NCI-H1417 (cell line): ENCODE data around the gene LIN7C.
"Not testable (repeated sequence)": the region's sequence is repeated elsewhere in the genome, so short reads cannot be mapped to it uniquely, and the experiment has no call there.

Experiments used
- DNase-seq, 3 experiments: peaks; one replicate each; lab custom pipeline; 2025; lab: John Stamatoyannopoulos, UW

Gene LIN7C, protein sequence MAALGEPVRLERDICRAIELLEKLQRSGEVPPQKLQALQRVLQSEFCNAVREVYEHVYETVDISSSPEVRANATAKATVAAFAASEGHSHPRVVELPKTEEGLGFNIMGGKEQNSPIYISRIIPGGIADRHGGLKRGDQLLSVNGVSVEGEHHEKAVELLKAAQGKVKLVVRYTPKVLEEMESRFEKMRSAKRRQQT

DNA sequence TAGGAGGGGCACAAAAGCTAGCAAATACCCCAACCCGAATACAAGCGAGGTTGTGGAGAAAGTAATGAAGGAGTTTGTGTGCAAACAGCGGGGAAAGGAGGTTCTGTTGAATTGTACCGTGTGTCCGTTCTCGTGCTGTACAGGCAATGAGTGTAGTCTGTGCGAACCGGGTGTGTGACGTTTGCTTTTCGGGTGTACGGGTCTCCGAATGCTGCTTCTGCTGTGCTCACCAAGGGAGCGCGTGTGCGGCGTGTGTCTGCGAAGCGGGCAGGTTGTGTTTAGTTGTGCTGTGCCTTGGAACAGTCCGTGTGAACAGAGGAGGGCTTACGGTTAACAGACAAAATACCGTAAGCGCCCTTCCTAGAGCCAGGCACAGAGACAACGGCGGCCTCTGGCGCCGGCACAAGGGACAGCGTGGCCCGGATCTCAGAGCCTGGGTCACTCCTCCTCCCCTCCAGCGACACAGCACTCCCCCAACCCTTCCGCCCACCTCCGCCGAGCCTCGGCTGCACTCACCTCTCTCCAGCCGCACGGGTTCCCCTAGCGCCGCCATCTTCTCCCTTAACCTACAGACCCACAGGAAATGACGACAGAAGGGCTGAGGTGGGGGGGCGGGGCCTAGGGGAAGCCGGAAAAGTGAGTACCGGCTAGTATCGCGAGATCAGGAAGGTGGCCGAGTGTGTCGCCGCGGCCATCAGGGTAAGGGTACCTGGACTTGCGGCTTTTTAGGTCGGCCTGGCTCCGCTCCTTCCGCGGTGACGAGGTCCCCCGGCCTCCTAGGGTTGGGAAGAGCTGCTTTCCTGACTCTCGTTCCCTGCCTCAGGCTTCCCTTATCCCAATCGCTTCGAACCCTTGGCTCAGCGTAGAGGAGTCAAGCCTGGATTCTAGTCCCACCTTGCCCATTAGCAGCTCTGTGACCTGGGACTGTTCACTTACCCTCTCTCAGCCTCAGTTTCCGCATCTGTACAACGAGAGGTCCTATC is at the start of gene LIN7C:
Gene LIN7C, minus strand, starts transcription at position 570 of the 983 bp plus-strand sequence. Its CDS starts 17 bp downstream, at position 553.
- peak; percentile 97 to 99 (median 98) for DNase-seq

DNA sequence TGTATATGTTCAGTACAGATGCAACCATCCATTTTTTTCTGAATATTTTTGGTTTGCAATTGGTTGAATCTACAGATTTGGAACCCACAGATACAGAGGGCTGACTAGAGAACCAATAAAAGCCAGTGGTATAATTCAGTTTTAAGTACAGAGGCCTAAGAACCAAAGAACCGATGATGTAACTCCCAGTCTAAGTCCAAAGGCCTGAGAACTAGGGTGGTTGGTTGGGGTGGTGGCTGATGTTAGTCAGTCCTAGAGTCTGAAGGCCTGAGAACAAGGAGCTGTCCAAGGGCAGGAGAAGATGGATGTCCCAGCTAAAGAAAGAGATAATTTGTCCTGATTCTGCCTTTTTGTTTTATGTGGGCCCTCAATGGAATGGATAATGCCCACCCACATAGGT is 48.7 kb upstream of the LIN7C start:
- DNase-seq, result no peak

DNA sequence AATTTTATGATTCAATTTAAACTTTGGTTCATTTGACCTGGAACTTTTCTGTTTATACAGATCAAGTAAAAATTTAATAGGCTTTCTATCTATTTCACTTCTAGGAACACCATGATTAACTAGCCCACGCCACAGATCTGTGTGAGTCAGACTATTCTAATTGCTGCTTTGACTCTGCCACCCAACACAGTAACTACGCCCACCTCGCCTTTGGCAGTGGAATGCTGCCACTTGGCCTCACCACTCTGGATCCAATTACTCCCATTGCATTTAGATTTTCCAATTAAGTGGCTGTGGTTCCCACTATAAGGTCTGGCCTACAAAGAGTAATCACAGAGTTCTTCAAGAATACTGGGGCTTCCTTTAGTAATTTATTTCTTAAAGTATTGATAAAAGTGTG is 46.6 kb upstream of the LIN7C start:
- no peak for DNase-seq

DNA sequence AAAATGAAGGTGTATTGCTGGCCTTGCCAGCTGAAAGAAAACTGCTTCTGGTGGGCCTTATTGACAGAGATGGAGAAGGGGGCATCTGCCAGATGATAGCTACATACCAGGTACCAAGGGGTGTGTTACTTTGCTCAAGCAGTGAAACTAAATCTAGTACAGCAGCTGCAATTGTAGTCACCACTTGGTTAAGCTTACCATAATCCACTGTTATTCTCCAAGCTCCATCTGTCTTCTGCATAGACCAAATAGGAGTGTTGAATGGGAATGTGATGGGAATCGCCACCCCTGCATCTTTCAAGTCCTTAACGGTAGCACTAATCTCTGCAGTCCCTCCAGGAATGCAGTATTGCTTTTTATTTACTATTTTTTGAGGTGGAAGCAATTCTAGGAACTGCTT is 45.8 kb upstream of the LIN7C start:
- no peak for DNase-seq

DNA sequence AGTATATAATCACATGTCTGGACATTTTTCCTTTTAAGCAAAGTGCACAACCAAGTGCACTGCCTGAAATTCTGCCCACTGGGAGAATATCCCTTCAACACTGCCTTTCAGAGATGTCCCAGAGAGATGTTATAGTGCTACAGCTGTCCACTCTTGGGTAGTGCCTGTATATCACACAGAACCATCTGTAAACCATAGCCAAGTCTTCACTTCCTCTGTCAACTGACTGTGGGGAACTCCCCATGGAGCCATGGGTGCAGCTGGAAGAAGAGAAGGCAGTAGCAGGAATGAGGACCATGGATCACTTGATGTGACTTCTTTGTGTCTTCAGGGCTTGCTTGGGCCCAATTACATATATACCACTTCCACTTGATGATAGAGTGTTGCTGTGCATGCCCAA is 44.6 kb upstream of the LIN7C start:
- no peak for DNase-seq

DNA sequence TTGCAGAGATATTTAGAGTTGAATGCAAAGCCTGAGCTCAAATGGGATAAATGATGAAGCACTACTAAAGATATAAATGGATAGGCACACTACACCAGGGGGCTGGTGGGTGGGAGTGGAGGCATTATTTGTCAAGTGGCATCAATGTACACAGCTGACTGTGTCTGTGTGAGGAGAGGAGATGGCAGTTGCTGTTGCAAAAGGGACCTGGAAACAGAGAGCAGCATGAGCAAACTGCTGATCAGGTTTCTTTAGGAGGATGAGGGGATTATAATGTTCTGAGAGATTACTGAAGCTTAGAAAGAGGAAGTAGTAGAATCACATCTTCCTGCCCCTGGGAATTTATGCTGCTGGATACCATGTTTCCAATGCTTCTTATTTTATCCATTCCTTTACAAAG is 39.4 kb upstream of the LIN7C start:
- DNase-seq, result peak in 2 of 3 experiments; percentile 3 to 44

DNA sequence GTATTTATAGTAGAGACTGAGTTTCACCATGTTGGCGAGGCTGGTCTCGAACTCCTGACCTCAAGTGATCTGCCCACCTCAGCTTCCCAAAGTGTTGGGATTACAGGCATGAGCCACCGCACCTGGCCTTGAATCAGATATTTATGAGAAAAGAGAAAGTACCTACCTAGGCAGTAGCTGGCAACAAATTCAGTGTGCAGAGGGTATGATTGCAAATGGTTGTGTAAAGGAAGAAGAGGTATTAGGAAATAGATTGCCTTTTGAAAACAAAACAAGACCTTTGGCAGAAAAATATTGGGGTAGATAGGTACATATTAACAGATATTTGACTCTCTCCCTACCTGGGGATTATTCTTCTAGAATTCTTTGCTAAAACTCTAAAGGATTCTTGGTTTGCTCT is 38.5 kb upstream of the LIN7C start:
- no peak for DNase-seq

DNA sequence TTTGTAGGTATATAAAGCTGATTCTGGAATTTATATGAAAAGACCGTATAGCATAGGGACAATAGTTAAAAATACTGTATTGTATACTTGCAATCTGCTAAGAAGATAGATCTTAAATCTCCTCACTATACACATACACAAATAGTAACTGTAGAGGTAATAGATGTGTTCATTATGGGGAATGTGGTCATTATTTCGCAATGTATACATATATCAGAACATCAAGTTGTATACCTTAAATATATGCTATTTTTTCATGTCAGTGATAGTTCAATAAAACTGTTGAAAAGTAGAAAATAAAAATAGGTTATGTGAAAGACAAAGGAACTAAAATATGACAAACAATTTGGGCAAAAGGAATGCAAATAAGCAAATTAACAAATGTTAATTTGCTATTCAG is 35.2 kb upstream of the LIN7C start:
- no peak for DNase-seq

DNA sequence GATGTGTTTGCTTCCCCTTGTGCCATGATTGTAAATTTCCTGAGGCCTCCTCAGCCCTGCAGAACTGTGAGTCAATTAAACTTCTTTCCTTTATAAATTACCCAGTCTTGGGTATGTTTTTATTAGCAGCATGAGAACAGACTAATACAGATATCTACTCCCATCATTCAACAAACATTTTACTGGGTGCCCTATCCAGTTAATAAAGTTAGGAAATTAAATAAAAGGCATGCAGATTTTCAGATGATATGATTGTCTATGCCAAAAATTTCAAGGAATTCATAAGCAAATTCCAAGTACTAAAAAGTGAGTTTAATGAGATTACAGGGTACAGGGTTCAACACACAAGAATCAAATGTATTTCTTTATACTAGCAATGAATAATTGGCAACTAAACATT is 33.5 kb upstream of the LIN7C start:
- no peak for DNase-seq

DNA sequence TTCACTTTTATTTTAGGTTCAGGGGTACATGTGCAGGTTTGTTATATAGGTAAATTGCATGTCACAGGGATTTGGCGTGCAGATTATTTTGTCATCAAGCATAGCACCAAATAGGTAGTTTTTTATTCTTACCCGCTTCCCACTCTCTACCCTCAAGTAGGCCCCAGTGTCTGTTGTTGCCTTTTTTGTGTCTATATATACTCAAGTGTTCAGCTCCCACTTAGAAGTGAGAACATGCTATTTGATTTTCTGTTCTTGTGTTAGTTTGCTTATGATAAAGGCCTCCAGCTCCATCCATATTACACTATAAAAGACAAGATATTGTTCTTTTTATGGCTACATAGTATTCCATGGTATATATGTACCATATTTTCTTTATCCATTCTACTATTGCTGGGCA is 28.5 kb upstream of the LIN7C start:
- DNase-seq, result no peak

DNA sequence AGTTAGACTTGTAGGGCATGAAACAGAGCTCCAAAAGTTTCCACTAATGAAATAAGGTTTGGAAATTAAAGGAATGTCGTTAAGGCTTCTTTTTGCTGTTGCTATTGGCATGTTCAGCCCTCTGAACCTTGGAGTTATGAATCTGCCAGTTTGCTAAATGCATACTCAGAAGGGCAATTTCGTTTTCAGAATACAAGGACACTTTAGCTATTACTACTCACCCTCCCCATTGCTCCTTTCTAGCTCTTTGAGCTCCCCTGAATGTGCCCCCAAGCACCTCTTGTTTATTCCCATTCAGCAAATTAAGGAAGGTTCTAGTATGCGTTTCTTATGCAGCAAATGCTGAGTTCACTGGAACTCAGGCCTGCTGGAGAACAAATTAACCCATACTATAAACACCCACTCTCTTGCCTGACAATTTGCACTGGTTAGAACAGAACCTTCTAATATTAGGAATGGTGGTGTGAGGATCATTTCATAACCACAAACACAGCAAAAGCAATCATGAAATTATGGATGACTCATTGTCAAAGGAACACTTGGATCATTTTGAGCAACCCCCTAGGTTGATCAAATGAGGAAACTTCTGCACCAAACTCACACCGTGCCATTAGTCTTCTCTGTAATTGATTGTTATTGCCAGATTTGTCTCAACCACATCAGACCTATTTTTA is 26.2 kb upstream of the LIN7C start:
- no peak for DNase-seq

DNA sequence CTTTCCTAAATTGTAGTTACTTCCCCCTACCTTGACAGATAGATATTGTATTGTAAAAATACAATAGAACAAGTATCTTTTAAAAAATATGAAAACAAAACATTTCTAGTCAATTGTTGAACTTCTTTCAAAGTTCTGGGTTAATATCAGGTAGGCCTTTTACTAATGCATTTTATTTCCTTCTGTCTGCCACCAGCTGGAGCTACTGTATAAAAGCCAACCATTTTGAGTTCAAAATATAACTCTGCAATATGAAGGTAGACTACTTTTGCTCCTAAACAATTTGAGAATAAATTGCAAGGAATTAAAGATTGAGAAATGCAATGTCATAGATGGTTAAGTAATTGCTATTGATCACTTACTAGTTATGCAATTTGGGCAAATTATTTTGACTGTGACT is 22.1 kb upstream of the LIN7C start:
- peak in 1 of 3 experiments; percentile 8 for DNase-seq

DNA sequence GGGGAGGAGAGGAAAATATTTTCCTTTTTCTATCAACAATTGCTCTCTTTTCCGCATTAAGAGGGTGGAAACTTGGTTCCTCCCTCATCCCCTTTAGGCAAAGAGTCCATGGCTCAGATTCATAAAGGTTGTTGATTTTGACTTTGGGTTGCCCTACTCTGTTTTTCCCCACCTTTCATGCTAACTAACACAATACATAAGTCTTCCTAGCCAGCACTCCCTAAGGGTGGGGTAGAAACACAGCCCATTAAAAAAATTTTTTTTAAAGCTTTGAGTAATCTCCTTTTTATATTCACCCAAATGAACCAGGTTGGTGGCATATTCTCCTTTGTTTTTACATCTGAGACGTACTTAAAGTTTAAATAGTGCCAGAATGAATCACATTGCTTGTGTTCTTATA is 20.0 kb upstream of the LIN7C start:
- no peak for DNase-seq

DNA sequence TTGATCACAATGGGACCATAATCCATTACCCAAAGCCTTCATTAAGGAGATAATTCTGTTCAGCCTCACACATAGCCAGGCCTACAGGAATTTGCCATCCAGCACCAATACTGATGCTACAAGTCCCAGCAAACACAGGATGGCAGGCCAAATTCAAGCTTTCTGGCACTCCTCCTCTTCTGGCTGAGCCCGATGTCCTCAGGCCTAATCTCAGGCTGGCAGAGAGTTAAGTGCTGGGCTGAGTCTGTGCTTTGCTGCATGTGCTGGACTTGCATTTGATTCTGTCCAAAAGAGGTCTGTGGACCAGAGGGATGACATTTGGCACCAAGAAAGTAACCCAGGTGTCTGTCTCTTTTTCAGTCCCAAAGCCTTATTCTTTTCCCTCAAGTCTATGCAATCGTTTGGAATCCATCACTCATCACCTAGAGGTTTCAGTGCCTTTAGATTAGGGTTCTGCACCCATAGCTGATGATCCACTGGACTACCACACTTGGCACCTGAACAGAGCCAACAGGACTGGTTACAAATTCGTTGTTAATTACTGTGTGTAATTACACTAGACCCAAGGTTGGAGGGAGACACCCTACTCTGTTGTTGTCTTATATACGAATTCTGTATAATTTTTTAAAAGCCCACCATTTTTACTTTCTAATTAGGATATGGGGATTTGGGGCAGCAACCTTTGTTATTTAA is 19.4 kb upstream of the LIN7C start:
- DNase-seq, result no peak

DNA sequence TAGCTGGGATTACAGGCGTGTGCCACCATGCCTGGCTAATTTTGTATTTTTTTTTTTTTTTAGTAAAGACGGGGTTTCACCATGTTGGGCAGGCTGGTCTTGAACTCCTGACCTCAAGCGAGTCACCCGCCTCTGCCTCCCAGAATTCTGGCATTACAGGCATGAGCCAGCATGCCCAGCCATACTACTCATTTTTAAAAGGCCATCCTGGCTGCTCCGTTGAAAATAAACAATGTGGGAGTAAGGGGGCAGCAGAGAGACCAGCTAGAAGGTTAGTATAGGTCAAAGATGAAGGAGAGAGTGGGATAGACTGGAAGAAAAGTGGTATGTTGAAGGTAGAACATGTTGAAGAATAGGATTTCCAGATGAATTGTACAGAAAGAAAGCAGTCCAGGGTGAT is 17.6 kb upstream of the LIN7C start:
- DNase-seq, result no peak

DNA sequence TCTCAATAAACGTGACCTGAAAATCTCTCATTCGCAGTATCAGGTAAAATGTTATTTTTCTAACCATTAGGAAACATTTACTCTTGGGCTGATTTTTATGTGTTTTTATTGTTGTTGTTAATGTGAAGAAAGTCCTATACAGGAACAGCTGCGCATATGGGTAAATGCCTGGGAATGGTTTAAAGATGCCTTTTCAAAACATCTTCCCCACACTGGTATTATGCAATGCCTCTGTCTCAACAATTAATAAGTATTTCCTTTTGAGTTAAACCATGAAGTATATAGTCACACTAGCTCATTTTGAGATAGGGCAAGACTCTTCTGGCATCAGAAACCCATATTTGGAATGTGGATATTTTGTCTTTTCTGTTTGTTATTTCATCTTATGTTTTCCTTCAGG is 13.7 kb upstream of the LIN7C start:
- DNase-seq, result no peak

DNA sequence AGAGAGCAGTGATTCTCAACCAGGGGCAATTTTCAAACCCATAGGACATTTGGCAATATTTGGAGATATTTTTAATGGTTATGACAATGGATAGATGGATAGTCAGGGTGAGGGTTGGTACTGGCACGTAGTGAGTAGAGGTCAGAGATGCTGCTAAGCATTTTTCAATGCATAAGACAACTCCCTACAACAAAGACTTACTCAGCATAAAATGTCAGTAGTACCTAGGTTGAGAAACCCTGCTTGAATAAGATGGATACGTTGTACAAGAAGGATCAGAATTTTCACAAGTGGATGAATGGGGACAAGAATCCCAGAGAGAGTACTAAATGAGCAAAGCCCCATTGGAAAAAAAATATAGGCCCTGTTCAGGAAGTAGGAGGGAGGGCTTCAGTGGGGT is 11.9 kb upstream of the LIN7C start:
- DNase-seq, result no peak

DNA sequence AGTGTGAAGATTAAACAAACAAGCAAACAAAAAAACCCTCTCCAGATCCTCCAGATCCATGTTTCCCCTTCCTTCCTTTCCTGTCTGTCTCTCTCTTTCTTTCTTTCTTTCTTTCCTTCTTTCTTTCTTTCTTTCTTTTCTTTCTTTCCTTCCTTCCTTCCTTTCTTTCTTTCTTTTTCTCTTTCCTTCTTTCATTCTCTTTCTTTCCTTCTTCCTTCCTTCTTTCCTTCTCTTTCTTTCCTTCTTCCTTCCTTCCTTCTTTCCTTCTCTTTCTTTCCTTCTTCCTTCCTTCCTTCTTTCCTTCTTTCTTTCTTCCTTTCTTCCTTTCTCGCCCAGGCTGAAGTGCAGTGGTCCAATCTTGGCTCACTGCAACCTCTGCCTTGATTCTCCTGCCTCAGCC is 10.9 kb upstream of the LIN7C start:
- not testable (repeated sequence) for DNase-seq

DNA sequence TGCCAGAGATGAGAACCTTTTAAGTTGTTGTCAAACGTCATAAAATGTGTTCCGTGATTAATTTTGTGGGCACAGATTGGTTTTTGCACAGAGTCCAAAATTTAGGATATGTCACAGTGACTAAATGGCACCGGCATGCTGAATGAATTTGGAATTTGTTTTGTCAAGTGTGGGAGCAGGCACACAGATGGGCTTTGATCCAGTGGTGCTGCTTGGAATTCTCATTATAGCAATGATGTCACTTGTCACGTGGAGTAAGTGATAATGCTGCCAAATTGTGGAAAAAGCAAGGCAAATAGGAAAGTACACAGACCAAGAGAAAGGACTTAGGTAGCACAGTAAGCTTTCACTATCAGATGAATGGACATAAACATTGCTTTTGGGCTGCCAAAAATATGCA is 8.0 kb upstream of the LIN7C start:
- DNase-seq, result no peak

DNA sequence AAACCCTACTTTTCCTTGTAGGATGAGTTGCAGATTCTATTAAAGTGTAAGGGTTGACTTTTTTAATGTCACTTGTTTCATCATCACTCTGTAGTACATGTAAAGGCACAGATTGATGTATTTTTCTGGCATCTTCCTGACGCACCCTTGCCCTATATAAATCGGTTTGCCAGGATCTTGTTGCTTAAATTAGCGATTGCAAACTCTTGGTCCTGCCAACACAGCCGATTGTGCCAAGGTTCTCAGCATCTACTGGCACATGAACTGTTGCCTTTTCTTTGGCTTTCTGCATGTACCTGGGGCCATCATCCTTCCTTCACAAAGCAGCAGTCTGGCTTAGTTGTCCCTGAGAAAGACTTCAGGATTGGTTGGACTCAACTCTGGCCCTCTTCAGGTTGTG is 7.5 kb upstream of the LIN7C start:
- DNase-seq, result no peak

DNA sequence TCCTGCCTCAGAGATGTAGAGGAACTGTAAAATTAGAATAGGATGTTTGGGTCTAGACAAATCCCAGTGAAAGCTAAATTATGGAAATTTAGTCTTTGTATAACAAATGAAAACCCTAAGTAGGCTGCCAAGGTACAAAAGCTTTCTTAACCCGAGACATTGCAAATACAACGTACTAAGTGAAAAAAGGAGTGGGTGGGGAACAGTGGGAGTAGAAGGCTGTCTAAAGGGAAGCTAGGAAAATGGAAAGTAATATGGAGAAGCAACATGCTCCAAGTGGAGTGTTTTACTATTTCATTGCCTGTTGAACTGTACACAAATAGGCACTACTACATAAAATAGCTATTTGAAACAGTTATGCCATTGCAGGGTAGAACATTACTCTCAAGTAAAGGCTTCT is 6.8 kb upstream of the LIN7C start:
- no peak for DNase-seq

DNA sequence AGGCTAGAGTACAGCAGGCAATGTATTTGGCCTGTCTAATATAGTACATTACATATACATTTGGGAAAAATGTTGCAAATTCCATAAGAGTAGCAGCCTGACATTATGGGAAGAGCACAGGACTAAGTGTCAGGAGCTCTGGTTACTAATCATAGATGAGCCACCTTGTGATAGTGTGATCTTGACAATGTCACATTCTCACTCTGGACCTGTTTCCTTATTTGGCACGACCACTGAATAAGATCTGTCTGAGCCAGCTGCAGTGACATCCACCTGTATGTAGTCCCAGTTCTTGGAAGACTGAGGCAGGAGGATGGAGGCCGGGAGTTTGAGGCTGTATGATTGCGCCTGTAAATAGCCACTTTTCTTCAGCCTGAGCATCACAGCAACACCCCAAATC is 5.7 kb upstream of the LIN7C start:
- no peak for DNase-seq
